Activated T-helper 17 cell treated with anti-CD3 and anti-CD28 coated beads, Interleukin-2, amount 50 U/mL, for 72 hours (primary cell): ENCODE results near the gene CLDN5. TPM values are rescaled to one million over a fixed set of nuclear protein-coding genes. Genes with fewer than 3 reads are reported as not detected.
A peak's percentile ranks its signal among the peaks of the same experiment; 100 is the strongest.
"Not testable (repeated sequence)": the region's sequence is repeated elsewhere in the genome, so short reads cannot be mapped to it uniquely, and the experiment has no call there.

Experiments used
- ATAC-seq: fragments of 150-1000 bp; cut with Tn5 transposase; replicated peaks from 2 replicates; pipeline ENCODE4 v1.10.0; 2021; ENCODE audit warnings: mild to moderate bottlenecking, moderate library complexity
- H3K27ac Mint-ChIP-seq: one replicate; pipeline ENCODE4 v1.8.0; 2022; ENCODE audit warnings: mixed read lengths
- H3K27me3 Mint-ChIP-seq: one replicate; pipeline ENCODE4 v1.8.0; 2022; ENCODE audit warnings: mixed read lengths
- H3K36me3 Mint-ChIP-seq: one replicate; pipeline ENCODE4 v1.8.0; 2022; ENCODE audit warnings: low read depth, mild to moderate bottlenecking, mixed read lengths
- H3K4me1 Mint-ChIP-seq: one replicate; pipeline ENCODE4 v1.8.0; 2022; ENCODE audit warnings: mixed read lengths
- H3K4me3 Mint-ChIP-seq: one replicate; pipeline ENCODE4 v1.8.0; 2022; ENCODE audit warnings: mild to moderate bottlenecking, mixed read lengths
- H3K9me3 Mint-ChIP-seq: one replicate; pipeline ENCODE4 v1.8.0; 2022; ENCODE audit warnings: mixed read lengths
- total RNA-seq, 2 donors: library from RNA; stranded (reverse); gene quantifications; one replicate each; pipeline ENCODE4 v1.2.3, GENCODE V29; 2022

CLDN5 gene
- total RNA-seq, 2 donors from 2014 or later = 0.13 TPM; not detected in 1

DNA sequence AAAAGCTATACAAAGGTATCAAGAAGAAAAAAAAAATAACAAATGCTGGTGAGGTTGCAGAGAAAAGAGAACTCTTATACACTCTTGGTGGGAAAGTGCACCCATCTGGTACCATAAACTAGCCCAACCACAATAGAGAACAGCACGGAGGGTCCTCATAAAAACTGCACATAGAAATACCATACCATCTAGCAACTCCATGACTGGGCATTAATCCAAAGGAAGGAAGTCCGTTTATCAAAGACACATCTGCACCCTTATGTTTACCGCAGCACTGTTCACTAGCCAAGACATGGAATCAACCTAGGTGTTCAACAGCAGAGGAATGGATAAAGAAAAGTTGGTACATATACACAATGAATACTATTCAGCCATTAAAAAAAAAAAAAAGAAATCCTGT is 10.8 kb upstream of the CLDN5 start:
- ATAC-seq = no peak
- Mint-ChIP-seq H3K4me1 (no peaks in the 10 kb centered on the region), H3K27me3 (peaks cover 4% of the 10 kb centered on the region), H3K4me3 (no peak overlapping the region), H3K9me3 (no peaks in the 10 kb centered on the region), H3K27ac (no peak overlapping the region), H3K36me3 (no peaks in the 10 kb centered on the region)

DNA sequence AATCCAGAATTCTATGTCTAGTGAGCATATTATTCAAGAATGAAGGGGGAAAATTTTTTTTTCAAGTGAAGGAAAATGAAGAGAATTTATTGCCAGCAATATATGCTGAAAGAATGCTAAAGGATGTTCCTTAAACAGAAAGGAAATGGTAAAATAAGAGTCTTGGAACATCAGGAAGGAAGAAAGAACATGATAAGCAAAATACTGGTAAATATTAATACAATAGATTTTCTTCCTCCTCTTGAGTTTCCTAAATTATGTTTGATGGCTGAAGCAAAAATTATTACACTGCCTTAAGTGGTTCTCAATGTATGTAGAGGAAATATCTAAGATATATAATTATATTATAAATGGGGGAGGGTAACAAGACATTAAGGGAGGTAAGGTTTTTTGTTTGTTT is 9.6 kb upstream of the CLDN5 start:
- H3K27me3 Mint-ChIP-seq = peaks cover 4% of the 10 kb centered on the region

DNA sequence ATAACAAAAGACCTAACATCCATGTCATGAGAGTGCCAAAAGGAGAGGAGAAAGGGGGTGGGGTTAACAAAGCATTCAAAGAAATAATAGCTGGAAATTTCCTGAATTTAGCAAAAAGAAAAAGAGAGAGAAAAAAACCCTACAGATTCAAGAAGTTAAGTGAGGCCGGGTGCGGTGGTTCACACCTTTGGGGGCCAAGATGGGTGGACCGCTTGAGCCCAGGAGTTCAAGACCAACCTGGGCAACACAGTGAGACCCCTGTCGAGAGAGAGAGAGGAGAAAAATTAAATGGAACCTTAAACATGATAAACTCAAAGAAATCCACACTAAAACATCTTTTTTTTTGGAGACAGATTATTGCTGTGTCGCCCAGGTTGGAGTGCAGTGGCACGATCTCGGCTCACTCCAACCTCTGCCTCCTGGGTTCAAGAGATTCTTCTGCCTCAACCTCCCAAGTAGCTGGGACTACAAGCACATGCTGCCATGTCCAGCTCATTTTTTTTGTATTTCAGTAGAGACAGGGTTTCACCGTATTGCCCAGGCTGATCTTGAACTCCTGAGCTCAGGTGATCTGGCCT is 8.9 kb upstream of the CLDN5 start:
- H3K9me3 Mint-ChIP-seq = no peaks in the 10 kb centered on the region
- H3K4me1 Mint-ChIP-seq = no peaks in the 10 kb centered on the region
- ATAC-seq = no peak
- no peaks in the 10 kb centered on the region for H3K36me3 Mint-ChIP-seq
- H3K27ac Mint-ChIP-seq = no peak overlapping the region
- H3K27me3 Mint-ChIP-seq = peaks cover 4% of the 10 kb centered on the region
- H3K4me3 Mint-ChIP-seq = no peak overlapping the region

More for the DNA sequence above, 9.6 kb upstream of the CLDN5 start:
- H3K9me3 Mint-ChIP-seq = no peaks in the 10 kb centered on the region
- H3K4me1 Mint-ChIP-seq = no peaks in the 10 kb centered on the region
- ATAC-seq = no peak
- no peak overlapping the region for H3K27ac Mint-ChIP-seq
- no peak overlapping the region for H3K4me3 Mint-ChIP-seq
- no peaks in the 10 kb centered on the region for H3K36me3 Mint-ChIP-seq

DNA sequence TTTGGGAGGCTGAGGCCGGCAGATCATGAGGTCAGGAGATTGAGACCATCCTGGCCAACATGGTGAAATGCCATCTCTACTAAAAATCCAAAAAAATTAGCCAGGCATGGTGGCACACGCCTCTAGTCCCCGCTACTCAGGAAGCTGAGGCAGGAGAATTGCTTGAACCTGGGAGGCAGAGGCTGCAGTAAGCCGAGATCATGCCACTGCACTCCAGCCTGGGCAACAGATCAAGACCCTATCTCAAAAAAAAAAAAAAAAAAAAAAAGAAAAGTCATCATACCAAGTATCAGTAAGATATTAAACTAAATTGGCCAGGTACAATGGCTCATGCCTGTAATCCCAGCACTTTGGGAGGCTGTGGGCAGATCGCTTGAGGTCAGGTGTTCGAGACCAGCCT is 7.1 kb upstream of the CLDN5 start:
- not testable (repeated sequence) for H3K36me3 Mint-ChIP-seq, H3K27me3 Mint-ChIP-seq, H3K9me3 Mint-ChIP-seq, H3K4me3 Mint-ChIP-seq, ATAC-seq, H3K27ac Mint-ChIP-seq, H3K4me1 Mint-ChIP-seq

DNA sequence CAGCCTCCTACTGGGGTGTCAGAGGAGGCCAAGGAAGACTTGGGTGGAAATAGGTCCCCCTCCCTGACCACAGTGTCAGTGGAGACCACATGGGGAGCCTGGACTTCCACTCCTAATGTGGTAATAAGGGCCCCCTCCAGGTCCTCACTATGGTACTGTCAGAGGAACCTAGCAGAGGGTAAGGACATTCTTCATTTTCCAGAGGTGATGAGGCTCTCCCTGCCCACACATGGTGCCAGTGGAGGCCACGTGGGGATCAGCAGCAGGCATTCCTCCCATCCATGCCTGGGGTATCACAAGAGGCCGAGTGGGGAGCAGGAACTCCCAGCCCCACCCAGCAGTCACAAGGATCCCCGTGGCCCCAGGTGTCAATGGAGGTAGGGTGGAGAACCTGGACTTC is 6.5 kb upstream of the CLDN5 start:
- no peak overlapping the region for H3K4me3 Mint-ChIP-seq
- no peak for ATAC-seq
- no peak overlapping the region for H3K27ac Mint-ChIP-seq
- H3K9me3 Mint-ChIP-seq = no peaks in the 10 kb centered on the region
- no peaks in the 10 kb centered on the region for H3K4me1 Mint-ChIP-seq
- H3K27me3 Mint-ChIP-seq = peaks cover 14% of the 10 kb centered on the region
- no peaks in the 10 kb centered on the region for H3K36me3 Mint-ChIP-seq

DNA sequence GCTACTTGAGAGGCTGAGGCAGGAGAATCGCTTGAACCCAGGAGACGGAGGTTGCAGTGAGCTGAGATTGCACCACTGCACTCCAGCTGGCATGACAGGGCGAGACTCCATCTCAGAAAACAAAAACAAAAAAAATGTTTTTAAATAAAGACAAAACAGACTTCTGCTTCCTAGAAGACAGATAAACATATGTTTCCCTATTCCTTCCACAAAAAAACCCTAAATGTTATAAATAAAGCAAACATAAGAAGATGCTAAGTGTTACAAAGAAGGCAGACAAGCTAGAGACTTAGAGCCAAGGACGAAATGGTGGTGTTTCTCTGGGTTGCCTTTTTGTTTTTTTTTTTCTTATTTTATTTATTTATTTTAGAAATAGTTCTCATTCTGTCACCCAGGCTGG is 5.6 kb upstream of the CLDN5 start:
- no peaks in the 10 kb centered on the region for H3K9me3 Mint-ChIP-seq
- H3K4me1 Mint-ChIP-seq = no peaks in the 10 kb centered on the region
- H3K27ac Mint-ChIP-seq = no peak overlapping the region
- peaks cover 15% of the 10 kb centered on the region for H3K27me3 Mint-ChIP-seq
- peaks cover 2% of the 10 kb centered on the region for H3K36me3 Mint-ChIP-seq
- no peak for ATAC-seq
- no peak overlapping the region for H3K4me3 Mint-ChIP-seq

DNA sequence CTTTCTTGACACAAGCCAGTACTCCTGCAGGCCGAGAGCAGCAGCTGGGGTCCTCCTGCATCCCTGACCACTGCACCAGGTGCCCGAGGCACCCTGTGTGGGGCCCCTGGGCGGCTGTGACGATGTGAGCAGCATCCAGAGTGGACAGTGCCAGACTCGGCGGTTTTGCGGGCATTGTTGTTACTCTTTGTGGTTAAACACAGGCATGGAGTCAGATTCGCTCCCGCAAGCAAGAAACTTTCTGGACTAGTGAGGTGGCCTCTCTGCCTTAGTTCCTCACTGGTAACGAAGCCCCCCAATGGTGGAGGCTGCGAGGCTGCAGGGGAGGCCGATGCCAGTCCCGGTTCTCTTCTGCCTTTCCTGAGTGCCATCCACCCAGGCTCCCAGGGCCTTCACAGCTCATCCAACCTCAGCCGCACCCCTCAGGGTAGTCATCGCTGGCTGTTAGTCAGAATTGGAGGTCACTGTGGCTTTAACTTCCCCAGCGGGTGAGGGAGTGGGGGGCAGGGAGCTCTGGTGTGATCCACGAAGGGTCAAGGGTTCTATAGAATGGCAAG is 3.7 kb upstream of the CLDN5 start:
- H3K4me1 Mint-ChIP-seq = no peaks in the 10 kb centered on the region
- H3K36me3 Mint-ChIP-seq = peaks cover 5% of the 10 kb centered on the region
- no peaks in the 10 kb centered on the region for H3K9me3 Mint-ChIP-seq
- H3K4me3 Mint-ChIP-seq = no peak overlapping the region
- no peak for ATAC-seq
- no peak overlapping the region for H3K27ac Mint-ChIP-seq
- peaks cover 17% of the 10 kb centered on the region for H3K27me3 Mint-ChIP-seq

DNA sequence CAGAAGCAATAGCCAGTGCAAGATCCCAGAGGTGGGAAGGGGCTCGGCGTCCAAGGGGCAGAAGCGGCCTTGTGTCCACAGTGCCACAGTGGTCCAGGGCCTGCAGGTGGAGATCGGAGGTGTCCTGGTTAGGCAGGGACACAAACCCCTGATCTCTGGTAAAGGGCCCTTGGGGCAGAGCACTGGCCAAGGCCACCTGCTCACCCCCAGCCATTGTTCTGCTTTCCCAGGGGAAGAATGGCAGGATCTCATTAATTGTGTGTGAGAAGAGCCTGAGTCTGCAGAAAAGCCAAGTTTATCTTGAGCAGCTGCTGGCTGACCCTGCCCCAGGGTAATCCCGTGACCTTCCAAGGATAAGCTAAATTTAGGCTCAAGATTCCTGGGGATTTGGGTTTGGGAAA is 3.1 kb upstream of the CLDN5 start:
- H3K27me3 Mint-ChIP-seq = peaks cover 17% of the 10 kb centered on the region
- no peaks in the 10 kb centered on the region for H3K9me3 Mint-ChIP-seq

DNA sequence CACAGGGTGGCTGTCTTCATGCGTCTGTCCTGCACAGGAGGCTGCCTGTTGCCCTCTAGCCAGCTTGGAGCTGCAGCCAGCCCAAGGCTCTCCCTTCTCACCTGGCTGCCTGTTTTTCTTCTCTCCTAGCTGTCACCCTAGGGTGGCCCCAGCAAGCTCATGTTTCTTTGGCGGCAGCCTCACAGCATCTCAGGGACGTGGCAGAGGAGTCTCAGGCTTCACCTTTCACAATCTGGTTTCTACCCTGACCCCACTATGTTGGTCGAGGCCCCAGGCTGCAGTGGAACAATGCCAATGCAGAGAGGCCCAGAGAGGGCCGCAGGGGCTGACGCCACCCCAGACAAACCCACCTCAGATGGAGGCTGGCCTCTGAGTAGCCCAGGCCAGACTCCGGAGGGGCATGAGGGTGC is 2.5 kb upstream of the CLDN5 start:
- peaks cover 5% of the 10 kb centered on the region for H3K36me3 Mint-ChIP-seq

More for the DNA sequence above, 3.1 kb upstream of the CLDN5 start:
- ATAC-seq = no peak
- Mint-ChIP-seq H3K36me3 (peaks cover 5% of the 10 kb centered on the region), H3K4me1 (no peaks in the 10 kb centered on the region), H3K4me3 (no peak overlapping the region), H3K27ac (no peak overlapping the region)

DNA sequence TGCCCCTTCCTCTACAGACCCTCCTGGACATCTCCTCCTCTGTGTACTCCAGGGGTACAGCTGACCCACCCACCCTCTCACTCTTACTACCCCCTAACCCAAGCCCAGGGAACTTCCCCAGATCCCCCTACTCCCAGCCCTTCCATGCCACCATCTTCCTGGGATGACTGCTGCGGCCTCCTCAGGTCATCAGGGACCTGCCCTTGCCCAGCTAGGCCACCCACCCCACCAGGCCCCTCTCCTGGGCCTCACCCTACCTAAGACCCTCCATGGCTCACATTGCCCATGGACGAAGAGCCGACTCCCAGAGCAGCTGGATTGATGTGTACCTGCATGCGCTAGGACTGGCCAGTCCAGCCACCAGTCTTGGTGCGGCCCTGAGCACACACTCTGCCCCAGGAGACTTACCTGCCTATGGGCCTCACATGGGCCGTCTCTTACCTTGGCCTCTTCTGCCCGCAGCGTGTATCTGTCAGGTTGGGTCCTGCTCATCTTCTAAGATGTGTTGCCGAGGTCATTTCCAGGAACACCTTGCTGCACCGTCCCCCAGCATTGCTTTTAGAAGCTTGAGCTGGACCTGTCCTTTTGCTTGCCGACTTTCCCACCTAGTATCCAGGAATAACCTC is 2.0 kb upstream of the CLDN5 start:
- peaks cover 17% of the 10 kb centered on the region for H3K27me3 Mint-ChIP-seq
- ATAC-seq = no peak
- no peaks in the 10 kb centered on the region for H3K9me3 Mint-ChIP-seq
- no peak overlapping the region for H3K4me3 Mint-ChIP-seq
- no peak overlapping the region for H3K27ac Mint-ChIP-seq
- no peaks in the 10 kb centered on the region for H3K4me1 Mint-ChIP-seq
- peaks cover 5% of the 10 kb centered on the region for H3K36me3 Mint-ChIP-seq

More for the DNA sequence above, 2.5 kb upstream of the CLDN5 start:
- H3K27ac Mint-ChIP-seq = no peak overlapping the region
- no peaks in the 10 kb centered on the region for H3K9me3 Mint-ChIP-seq
- no peaks in the 10 kb centered on the region for H3K4me1 Mint-ChIP-seq
- no peak overlapping the region for H3K4me3 Mint-ChIP-seq
- no peak for ATAC-seq
- peaks cover 17% of the 10 kb centered on the region for H3K27me3 Mint-ChIP-seq

DNA sequence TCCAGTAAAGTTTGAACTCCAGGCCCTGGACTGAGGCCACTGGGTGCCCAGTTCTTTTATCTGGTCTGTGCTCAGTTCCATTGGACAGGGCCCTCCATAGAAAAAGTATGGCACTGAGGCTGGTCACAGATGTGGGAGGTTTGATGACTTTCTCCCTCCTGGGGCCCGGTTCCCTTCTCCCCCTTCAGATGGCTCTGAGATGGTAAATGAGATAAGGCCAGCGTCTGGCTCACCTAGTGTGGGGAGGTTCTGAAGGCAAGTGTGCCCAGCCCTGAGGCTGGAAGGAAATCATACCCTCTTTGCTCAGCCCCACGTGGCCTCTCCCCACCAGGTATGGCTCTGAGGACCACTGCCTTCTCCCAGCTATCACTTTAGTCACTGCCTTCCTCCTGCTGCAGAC is 1.5 kb upstream of the CLDN5 start:
- Mint-ChIP-seq H3K9me3 (no peaks in the 10 kb centered on the region), H3K4me3 (no peak overlapping the region), H3K4me1 (no peaks in the 10 kb centered on the region), H3K36me3 (peaks cover 5% of the 10 kb centered on the region), H3K27ac (no peak overlapping the region), H3K27me3 (peaks cover 17% of the 10 kb centered on the region)
- ATAC-seq = no peak

DNA sequence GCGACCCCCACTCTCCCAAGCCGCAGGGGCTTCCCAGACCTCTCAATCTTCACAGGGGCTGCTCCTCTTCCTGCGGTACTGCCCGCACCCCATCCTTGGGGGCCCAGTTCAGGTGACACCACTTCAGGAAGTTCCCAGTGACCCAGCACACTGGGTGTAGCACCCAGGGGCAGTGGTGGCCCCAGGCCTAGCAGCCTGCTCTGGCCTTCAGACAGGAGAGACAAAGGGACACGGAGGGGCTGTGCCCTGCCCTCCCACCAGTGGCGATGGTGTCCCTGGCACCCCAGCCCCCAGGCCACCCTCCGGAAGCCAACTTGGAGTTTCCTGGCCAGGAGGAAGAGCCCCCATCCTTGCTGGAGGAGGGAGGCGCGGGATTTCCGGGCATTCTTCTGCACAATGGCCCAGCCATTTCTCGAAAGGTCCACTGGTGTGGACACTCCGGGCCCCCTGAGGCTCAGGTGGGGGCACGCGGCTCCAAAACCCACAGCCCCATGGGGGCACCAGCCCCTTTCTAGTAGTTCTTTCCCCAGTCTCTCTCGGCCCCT is 978 bp upstream of the CLDN5 start:
- Mint-ChIP-seq H3K4me1 (no peaks in the 10 kb centered on the region), H3K36me3 (peaks cover 5% of the 10 kb centered on the region), H3K9me3 (no peaks in the 10 kb centered on the region), H3K4me3 (peak overlapping the region; percentile 49), H3K27ac (no peak overlapping the region), H3K27me3 (peaks cover 17% of the 10 kb centered on the region)
- no peak for ATAC-seq

DNA sequence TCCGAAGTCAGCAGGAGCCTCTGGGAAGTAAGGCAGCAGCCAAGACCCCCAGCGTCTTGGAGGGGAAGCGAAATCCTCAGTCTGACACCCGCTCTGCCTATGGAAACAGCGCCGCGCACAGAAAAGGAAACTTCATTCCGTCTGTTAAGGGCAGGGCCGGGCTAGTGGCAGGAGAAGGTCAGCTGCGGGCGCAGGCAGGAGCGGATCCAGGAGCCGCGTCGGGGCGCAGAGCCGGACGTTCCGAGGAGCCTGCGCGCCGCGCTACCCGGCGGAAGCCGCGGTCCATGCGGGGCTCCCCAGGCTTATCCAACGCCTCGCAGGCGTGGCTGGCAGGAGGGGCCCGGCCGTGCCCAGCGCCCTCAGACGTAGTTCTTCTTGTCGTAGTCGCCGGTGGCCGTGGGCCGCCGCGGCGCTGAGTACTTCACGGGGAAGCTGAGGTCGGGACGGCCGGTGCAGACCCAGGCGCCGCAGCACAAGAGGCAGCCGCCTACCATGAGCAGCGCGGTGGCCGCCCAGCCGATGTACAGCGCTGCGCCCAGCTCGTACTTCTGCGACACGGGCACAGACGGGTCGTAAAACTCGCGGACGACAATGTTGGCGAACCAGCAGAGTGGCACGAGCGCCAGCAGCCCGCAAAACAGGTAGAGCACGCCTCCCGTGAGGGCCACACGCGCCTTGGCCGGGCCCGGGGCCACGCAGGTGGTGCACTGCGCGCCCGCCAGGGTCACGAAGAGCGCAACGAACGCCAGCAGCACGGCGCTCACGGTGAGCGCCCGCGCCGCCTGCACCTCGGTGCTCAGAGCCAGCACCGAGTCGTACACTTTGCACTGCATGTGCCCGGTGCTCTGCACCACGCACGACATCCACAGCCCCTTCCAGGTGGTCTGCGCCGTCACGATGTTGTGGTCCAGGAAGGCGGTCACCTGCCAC is 705 bp downstream of the CLDN5 start:
- ATAC-seq = peak; percentile 37
- H3K27ac Mint-ChIP-seq = no peak overlapping the region
- H3K4me3 Mint-ChIP-seq = peak overlapping the region; percentile 45

DNA sequence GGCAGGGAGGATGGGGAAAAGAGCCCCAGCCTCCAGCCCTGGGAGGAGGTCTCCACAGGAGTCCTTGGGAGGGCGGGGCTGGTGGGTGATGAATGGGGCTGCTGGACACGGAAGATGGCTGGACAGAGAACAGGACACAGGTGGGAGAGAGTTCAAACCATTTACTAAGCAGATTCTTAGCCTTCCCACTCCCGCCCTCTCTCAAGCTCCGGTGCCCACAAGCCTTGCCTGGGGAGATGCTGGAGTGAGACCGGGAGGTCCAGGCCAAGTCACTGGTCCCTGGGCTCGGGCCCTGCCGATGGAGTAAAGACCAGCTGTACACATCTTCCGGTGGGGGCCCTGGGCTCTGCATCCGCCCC is 1.4 kb downstream of the CLDN5 start:
- Mint-ChIP-seq H3K27me3 (peaks cover 17% of the 10 kb centered on the region), H3K4me3 (peak overlapping the region; percentile 45), H3K9me3 (no peaks in the 10 kb centered on the region), H3K36me3 (peaks cover 5% of the 10 kb centered on the region), H3K4me1 (no peaks in the 10 kb centered on the region), H3K27ac (no peak overlapping the region)
- no peak for ATAC-seq

More for the DNA sequence above, 705 bp downstream of the CLDN5 start:
- Mint-ChIP-seq H3K4me1 (no peaks in the 10 kb centered on the region), H3K36me3 (peaks cover 5% of the 10 kb centered on the region), H3K9me3 (no peaks in the 10 kb centered on the region), H3K27me3 (peaks cover 17% of the 10 kb centered on the region)
